Measurements from ENCODE around the gene SCFD2. TPM values are rescaled to one million over a fixed set of nuclear protein-coding genes. Genes with fewer than 3 reads are reported as not detected.

SCFD2 gene
- total RNA-seq, 2 donors from 2014 or later: 20.3 to 27.4 TPM

- Histone ChIP-seq H3K27ac (no peak overlapping the region), H3K4me3 (peak overlapping the region; percentile 7), H3K27me3 (replicated peaks; ENCODE audit: insufficient read depth) (no peaks in the 10 kb centered on the region), H3K36me3 (no peaks in the 10 kb centered on the region), H3K4me1 (ENCODE audit: control insufficient read depth in 1 of 2, low read depth in 2 of 2) (peaks cover 6 to 16% of the 10 kb centered on the region in 2 donors), H3K9me3 (no peaks in the 10 kb centered on the region)
- peak; percentile 64 for ATAC-seq (ENCODE audit: insufficient number of reproducible peaks, low FRiP score, low read depth)
- TF ChIP-seq, protein P1, sequence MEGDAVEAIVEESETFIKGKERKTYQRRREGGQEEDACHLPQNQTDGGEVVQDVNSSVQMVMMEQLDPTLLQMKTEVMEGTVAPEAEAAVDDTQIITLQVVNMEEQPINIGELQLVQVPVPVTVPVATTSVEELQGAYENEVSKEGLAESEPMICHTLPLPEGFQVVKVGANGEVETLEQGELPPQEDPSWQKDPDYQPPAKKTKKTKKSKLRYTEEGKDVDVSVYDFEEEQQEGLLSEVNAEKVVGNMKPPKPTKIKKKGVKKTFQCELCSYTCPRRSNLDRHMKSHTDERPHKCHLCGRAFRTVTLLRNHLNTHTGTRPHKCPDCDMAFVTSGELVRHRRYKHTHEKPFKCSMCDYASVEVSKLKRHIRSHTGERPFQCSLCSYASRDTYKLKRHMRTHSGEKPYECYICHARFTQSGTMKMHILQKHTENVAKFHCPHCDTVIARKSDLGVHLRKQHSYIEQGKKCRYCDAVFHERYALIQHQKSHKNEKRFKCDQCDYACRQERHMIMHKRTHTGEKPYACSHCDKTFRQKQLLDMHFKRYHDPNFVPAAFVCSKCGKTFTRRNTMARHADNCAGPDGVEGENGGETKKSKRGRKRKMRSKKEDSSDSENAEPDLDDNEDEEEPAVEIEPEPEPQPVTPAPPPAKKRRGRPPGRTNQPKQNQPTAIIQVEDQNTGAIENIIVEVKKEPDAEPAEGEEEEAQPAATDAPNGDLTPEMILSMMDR (IDR thresholded peaks at IDR 0.05): peak; percentile 76
- no peak for DNase-seq (ENCODE audit: low spot score)
Measured at GRCh38 chr4:53196882-53197771, 168.7 kb downstream of the SCFD2 start.

DNA sequence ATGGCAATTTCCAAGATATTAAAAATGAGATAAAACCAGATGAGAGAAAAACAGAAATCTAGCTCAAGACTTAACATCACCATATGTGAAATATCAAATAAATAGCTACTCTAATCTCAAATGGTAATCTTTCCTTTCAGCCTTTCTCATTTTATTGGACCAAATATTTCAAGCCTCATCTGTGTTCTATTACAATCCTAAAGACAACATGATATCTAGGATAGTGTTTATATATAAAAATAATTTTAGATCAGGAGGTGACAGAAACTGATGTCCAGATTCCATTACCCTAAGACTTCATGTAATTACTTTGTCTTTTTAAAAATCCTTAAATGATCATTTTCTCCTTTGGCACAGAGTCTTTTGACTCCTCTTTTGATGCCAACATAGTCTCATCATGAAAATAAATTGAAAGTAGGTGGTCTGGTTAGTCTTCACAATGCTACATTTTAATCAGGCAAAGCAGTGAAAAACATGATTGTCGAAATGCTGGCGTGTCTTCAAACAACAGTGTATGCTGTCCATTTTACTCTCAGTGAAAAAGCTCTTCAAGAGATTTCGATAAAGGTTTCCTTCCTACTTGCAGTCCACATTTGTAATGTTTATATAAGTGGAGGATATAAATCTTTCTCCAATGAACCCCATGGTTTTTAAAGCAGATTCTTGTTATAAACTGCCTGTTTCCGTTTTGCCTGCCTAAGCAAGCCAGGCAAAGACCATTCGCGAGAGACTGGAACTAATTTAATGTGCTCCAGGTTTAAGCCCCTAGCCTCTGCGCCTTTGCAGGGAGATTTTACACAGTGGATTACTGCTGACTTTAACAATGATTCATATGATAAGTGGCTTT is 169.8 kb downstream of the SCFD2 start:
- DNase-seq (ENCODE audit: low spot score): no peak

DNA sequence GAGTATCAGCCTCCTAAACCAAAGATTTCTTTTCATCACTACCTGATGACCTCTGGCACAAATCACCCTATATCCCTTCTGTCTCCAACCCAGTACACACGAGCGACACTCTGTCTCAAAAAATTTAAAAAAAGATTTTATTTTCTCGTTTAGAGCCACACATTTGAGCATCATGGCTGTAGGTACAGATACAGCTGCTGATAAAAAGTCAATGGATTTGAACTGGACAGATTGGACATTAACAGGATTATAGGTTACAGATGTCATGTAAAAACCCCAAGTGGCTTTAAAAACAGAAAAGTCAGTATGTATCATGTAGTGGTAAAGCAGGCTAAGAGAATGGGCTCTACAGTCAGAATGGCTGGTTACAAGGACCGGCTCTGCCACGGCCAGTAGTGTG is 171.1 kb downstream of the SCFD2 start:
- H3K27me3 ChIP-seq (replicated peaks; ENCODE audit: insufficient read depth): no peaks in the 10 kb centered on the region
- H3K4me1 ChIP-seq (ENCODE audit: control insufficient read depth in 1 of 2, low read depth in 2 of 2): peaks cover 6 to 16% of the 10 kb centered on the region in 2 donors
- TF ChIP-seq, protein P1 (IDR thresholded peaks at IDR 0.05): no peak
- H3K4me3 ChIP-seq: no peak overlapping the region
- no peaks in the 10 kb centered on the region for H3K36me3 ChIP-seq
- DNase-seq (ENCODE audit: low spot score): no peak
- H3K27ac ChIP-seq: no peak overlapping the region
- no peaks in the 10 kb centered on the region for H3K9me3 ChIP-seq
- ATAC-seq (ENCODE audit: insufficient number of reproducible peaks, low FRiP score, low read depth): no peak

More for the DNA sequence above, 169.8 kb downstream of the SCFD2 start:
- no peaks in the 10 kb centered on the region for H3K36me3 ChIP-seq
- no peak for ATAC-seq (ENCODE audit: insufficient number of reproducible peaks, low FRiP score, low read depth)
- H3K27ac ChIP-seq: no peak overlapping the region
- H3K4me1 ChIP-seq (ENCODE audit: control insufficient read depth in 1 of 2, low read depth in 2 of 2): peaks cover 6 to 16% of the 10 kb centered on the region in 2 donors
- no peaks in the 10 kb centered on the region for H3K9me3 ChIP-seq
- TF ChIP-seq, protein P1 (IDR thresholded peaks at IDR 0.05): no peak
- no peaks in the 10 kb centered on the region for H3K27me3 ChIP-seq (replicated peaks; ENCODE audit: insufficient read depth)
- no peak overlapping the region for H3K4me3 ChIP-seq

DNA sequence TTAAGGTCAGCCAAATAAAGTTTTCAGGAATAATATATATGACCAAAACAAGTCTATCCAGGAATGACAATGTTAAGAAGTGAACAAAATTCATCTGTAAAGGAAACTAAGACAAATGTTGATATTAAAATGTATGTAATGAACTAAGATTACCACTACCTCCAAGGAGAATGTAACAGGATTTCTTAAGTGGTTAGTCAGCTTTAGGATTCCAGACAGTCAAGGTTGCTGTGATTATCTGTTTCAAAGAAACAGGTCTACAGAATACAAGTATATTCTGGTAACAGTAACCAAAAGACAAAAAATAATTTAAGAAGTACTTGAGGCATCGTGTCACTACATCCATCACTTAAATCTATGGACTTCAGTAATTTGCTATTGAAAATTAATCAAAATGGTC is 172.8 kb downstream of the SCFD2 start:
- no peak overlapping the region for H3K27ac ChIP-seq
- H3K4me3 ChIP-seq: no peak overlapping the region
- no peaks in the 10 kb centered on the region for H3K27me3 ChIP-seq (replicated peaks; ENCODE audit: insufficient read depth)
- TF ChIP-seq, protein P1 (IDR thresholded peaks at IDR 0.05): no peak
- no peaks in the 10 kb centered on the region for H3K36me3 ChIP-seq
- ATAC-seq (ENCODE audit: insufficient number of reproducible peaks, low FRiP score, low read depth) (no peak), DNase-seq (ENCODE audit: low spot score) (no peak)
- peaks cover 16 to 19% of the 10 kb centered on the region in 2 donors for H3K4me1 ChIP-seq (ENCODE audit: control insufficient read depth in 1 of 2, low read depth in 2 of 2)
- H3K9me3 ChIP-seq: no peaks in the 10 kb centered on the region

DNA sequence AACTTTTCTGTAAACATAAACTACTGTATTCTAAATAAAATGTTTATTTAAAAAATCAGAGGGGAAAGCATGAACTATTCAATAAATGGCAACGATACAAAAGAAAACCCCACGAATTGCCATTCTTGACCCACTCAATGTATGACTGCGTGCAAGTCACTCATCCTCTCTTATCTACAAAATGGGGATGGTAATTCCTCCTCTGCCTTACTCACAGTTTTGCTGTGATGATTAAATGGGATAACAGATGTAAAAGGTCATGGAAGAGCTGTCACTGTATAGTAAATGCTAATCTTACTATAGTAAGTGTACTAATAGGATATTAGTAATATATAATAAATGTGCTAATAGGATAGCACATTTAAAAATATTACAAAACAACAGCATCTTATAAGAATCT is 173.4 kb downstream of the SCFD2 start:
- DNase-seq (ENCODE audit: low spot score) (no peak), ATAC-seq (ENCODE audit: insufficient number of reproducible peaks, low FRiP score, low read depth) (no peak)
- Histone ChIP-seq H3K9me3 (no peaks in the 10 kb centered on the region), H3K27me3 (replicated peaks; ENCODE audit: insufficient read depth) (no peaks in the 10 kb centered on the region), H3K4me3 (no peak overlapping the region), H3K36me3 (no peaks in the 10 kb centered on the region), H3K4me1 (ENCODE audit: control insufficient read depth in 1 of 2, low read depth in 2 of 2) (peaks cover 19 to 22% of the 10 kb centered on the region in 2 donors), H3K27ac (no peak overlapping the region)
- TF ChIP-seq, protein P1 (IDR thresholded peaks at IDR 0.05): no peak
